ENCODE measurements around the gene SPRTN.
"Not testable (repeated sequence)": the region's sequence is repeated elsewhere in the genome, so short reads cannot be mapped to it uniquely, and the experiment has no call there.

The SPRTN gene

GRCh38 chr1:231337043-231337471 lies 1.0 kb upstream of the SPRTN start:
- no peak for DNase-seq

GRCh38 chr1:231337472-231338269 lies 422 bp upstream of the SPRTN start, which contains the start of gene EXOC8:
TSS of gene EXOC8 (minus strand) at chr1:231337852. CDS start at chr1:231337745, 107 bp downstream.
- peak; percentile 96 for DNase-seq

GRCh38 chr1:231340328-231341013 lies 2.4 kb downstream of the SPRTN start:
- DNase-seq = no peak

GRCh38 chr1:231347961-231348360 lies 9.9 kb downstream of the SPRTN start:
- no peak for DNase-seq

- DNase-seq = no peak
Observed at GRCh38 chr1:231348442-231348841, 10.3 kb downstream of the SPRTN start.

- not testable (repeated sequence) for DNase-seq
Observed at GRCh38 chr1:231348856-231349255, 10.8 kb downstream of the SPRTN start.

- no peak for DNase-seq
Observed at GRCh38 chr1:231351816-231352215, 13.7 kb downstream of the SPRTN start.

GRCh38 chr1:231353086-231353485 lies 15.0 kb downstream of the SPRTN start:
- DNase-seq = no peak

GRCh38 chr1:231354330-231355020 lies 16.4 kb downstream of the SPRTN start:
- DNase-seq = no peak

GRCh38 chr1:231355171-231355570 lies 17.1 kb downstream of the SPRTN start:
- no peak for DNase-seq

GRCh38 chr1:231357187-231357772 lies 19.2 kb downstream of the SPRTN start:
- no peak for DNase-seq

- no peak for DNase-seq
Observed at GRCh38 chr1:231357831-231358354, 19.8 kb downstream of the SPRTN start.

GRCh38 chr1:231359113-231359512 lies 21.0 kb downstream of the SPRTN start:
- DNase-seq = no peak

GRCh38 chr1:231362325-231362724 lies 24.2 kb downstream of the SPRTN start:
- no peak for DNase-seq

- DNase-seq = no peak
Observed at GRCh38 chr1:231363624-231364023, 25.5 kb downstream of the SPRTN start.

GRCh38 chr1:231364192-231364591 lies 26.1 kb downstream of the SPRTN start:
- DNase-seq = no peak

- DNase-seq = no peak
Observed at GRCh38 chr1:231369282-231369681, 31.2 kb downstream of the SPRTN start.

- no peak for DNase-seq
Observed at GRCh38 chr1:231372501-231372900, 34.4 kb downstream of the SPRTN start.

- no peak for DNase-seq
Observed at GRCh38 chr1:231374394-231374793, 36.3 kb downstream of the SPRTN start.

- no peak for DNase-seq
Observed at GRCh38 chr1:231376101-231376500, 38.0 kb downstream of the SPRTN start.

GRCh38 chr1:231376875-231377549 lies 38.9 kb downstream of the SPRTN start:
- no peak for DNase-seq

GRCh38 chr1:231381729-231382128 lies 43.6 kb downstream of the SPRTN start:
- no peak for DNase-seq
